NCI-H146 (cell line): ENCODE data around the gene KRTAP22-2.

Source experiments
- DNase-seq: peaks from one replicate; lab custom pipeline; 2025; lab: John Stamatoyannopoulos, UW

The KRTAP22-2 gene

GRCh38 chr21:30590297-30590696 lies at the start of gene KRTAP22-2:
KRTAP22-2 (minus strand) TSS chr21:30590397.
- DNase-seq = no peak

GRCh38 chr21:30638686-30639085 lies 48.5 kb upstream of the KRTAP22-2 start:
- no peak for DNase-seq

- no peak for DNase-seq
These were observed 44.7 kb upstream of the KRTAP22-2 start, which contains the start of gene KRTAP20-2 for GRCh38 chr21:30634906-30635305. KRTAP20-2 (plus strand) TSS chr21:30635206; CDS start chr21:30635264, 58 bp downstream.

- DNase-seq = no peak
These were observed 39.0 kb upstream of the KRTAP22-2 start for GRCh38 chr21:30629200-30629599.

GRCh38 chr21:30628109-30628508 lies 37.9 kb upstream of the KRTAP22-2 start:
- DNase-seq = no peak

GRCh38 chr21:30625449-30626165 lies 35.4 kb upstream of the KRTAP22-2 start:
- DNase-seq = no peak

- DNase-seq = no peak
These were observed 33.2 kb upstream of the KRTAP22-2 start for GRCh38 chr21:30623362-30623761.

- DNase-seq = peak; percentile 6
These were observed 30.3 kb upstream of the KRTAP22-2 start, which contains the start of gene KRTAP20-4 for GRCh38 chr21:30620522-30620921. KRTAP20-4 (plus strand) TSS chr21:30620627.

GRCh38 chr21:30620080-30620479 lies 29.9 kb upstream of the KRTAP22-2 start:
- DNase-seq = no peak

- DNase-seq = no peak
These were observed 25.9 kb upstream of the KRTAP22-2 start, which contains the start of gene KRTAP20-1 for GRCh38 chr21:30616125-30616524. KRTAP20-1 (plus strand) TSS chr21:30616425; CDS start chr21:30616455, 30 bp downstream.

GRCh38 chr21:30615199-30615598 lies 25.0 kb upstream of the KRTAP22-2 start:
- no peak for DNase-seq

- DNase-seq = no peak
These were observed 23.6 kb upstream of the KRTAP22-2 start, which contains the start of gene KRTAP6-1 for GRCh38 chr21:30613836-30614235. KRTAP6-1 (minus strand) TSS chr21:30613930; CDS start chr21:30613904, 26 bp downstream.

GRCh38 chr21:30612132-30612531 lies 21.9 kb upstream of the KRTAP22-2 start:
- no peak for DNase-seq

GRCh38 chr21:30605968-30606367 lies 15.8 kb upstream of the KRTAP22-2 start:
- DNase-seq = no peak

- no peak for DNase-seq
These were observed 10.6 kb upstream of the KRTAP22-2 start, which contains the start of gene KRTAP22-1 for GRCh38 chr21:30600787-30601186. KRTAP22-1 (plus strand) TSS chr21:30601087.

GRCh38 chr21:30598802-30599201 lies 8.6 kb upstream of the KRTAP22-2 start, which contains the start of gene KRTAP6-2:
KRTAP6-2 (minus strand) TSS chr21:30598902; CDS start chr21:30598874, 28 bp downstream.
- DNase-seq = no peak

- DNase-seq = no peak
These were observed 1.9 kb upstream of the KRTAP22-2 start, which contains the start of gene KRTAP6-3 for GRCh38 chr21:30592140-30592539. KRTAP6-3 (plus strand) TSS chr21:30592440; CDS start chr21:30592446, 6 bp downstream.

GRCh38 chr21:30582870-30583269 lies 7.3 kb downstream of the KRTAP22-2 start:
- DNase-seq = no peak

GRCh38 chr21:30580132-30580531 lies 10.1 kb downstream of the KRTAP22-2 start:
- DNase-seq = no peak

- no peak for DNase-seq
These were observed 10.9 kb downstream of the KRTAP22-2 start for GRCh38 chr21:30579346-30579745.

GRCh38 chr21:30577766-30578165 lies 12.4 kb downstream of the KRTAP22-2 start:
- peak; percentile 15 for DNase-seq

GRCh38 chr21:30567617-30568016 lies 22.6 kb downstream of the KRTAP22-2 start:
- DNase-seq = no peak

- DNase-seq = no peak
These were observed 26.6 kb downstream of the KRTAP22-2 start for GRCh38 chr21:30563630-30564029.
